ENCODE measurements around the gene CKLF. TPM values are rescaled to one million over a fixed set of nuclear protein-coding genes. Genes with fewer than 3 reads are reported as not detected.

CKLF gene
- total RNA-seq, 1 experiment from 2014 or later = 21.0 TPM

DNA sequence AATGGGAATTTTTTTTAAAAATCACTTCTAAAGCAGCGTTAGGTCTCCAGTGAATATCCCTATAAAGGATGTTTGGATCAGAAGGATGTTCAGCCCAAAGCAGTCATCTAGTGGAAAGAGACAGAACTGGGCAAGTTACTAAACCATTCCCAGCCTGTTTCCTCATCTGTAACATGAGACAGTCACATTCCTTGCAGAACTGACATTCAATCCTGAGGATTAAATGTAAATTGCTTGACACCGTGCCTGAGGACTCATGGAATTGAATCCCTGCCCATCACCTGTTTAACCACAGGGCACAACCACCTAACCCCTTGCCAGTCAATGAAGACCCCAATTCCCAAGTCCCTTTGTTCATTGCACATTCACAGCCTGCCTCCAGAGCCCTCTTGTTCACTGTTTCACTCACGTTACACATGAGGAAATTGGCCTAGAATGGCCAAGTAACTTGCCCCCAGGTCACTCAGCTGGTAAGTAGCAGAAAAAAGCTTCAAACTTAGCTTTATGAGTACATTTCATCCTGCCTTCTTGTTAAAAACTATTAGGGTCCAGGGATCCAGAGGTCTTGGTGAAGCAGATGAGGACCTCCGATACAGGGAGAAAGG is 28.3 kb downstream of the CKLF start (continued):
- TF ChIP-seq, protein P1, sequence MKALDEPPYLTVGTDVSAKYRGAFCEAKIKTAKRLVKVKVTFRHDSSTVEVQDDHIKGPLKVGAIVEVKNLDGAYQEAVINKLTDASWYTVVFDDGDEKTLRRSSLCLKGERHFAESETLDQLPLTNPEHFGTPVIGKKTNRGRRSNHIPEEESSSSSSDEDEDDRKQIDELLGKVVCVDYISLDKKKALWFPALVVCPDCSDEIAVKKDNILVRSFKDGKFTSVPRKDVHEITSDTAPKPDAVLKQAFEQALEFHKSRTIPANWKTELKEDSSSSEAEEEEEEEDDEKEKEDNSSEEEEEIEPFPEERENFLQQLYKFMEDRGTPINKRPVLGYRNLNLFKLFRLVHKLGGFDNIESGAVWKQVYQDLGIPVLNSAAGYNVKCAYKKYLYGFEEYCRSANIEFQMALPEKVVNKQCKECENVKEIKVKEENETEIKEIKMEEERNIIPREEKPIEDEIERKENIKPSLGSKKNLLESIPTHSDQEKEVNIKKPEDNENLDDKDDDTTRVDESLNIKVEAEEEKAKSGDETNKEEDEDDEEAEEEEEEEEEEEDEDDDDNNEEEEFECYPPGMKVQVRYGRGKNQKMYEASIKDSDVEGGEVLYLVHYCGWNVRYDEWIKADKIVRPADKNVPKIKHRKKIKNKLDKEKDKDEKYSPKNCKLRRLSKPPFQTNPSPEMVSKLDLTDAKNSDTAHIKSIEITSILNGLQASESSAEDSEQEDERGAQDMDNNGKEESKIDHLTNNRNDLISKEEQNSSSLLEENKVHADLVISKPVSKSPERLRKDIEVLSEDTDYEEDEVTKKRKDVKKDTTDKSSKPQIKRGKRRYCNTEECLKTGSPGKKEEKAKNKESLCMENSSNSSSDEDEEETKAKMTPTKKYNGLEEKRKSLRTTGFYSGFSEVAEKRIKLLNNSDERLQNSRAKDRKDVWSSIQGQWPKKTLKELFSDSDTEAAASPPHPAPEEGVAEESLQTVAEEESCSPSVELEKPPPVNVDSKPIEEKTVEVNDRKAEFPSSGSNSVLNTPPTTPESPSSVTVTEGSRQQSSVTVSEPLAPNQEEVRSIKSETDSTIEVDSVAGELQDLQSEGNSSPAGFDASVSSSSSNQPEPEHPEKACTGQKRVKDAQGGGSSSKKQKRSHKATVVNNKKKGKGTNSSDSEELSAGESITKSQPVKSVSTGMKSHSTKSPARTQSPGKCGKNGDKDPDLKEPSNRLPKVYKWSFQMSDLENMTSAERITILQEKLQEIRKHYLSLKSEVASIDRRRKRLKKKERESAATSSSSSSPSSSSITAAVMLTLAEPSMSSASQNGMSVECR (CRISPR knock-in tag; IDR thresholded peaks at IDR 0.05; ENCODE audit: borderline replicate concordance) = no peak

GRCh38 chr16:66581246-66581952 is 29.0 kb downstream of the CKLF start:
- no peak overlapping the region for H3K27ac Mint-ChIP-seq
- no peak overlapping the region for H3K4me3 Mint-ChIP-seq
- H3K9me3 Mint-ChIP-seq = no peaks in the 10 kb centered on the region
- POLR2A ChIA-PET = interaction anchor here (1.0 kb wide), 1 partner anchor 29 kb away, joined by 3 read pairs; the partner anchor contains the start of gene CKLF
- CTCF ChIA-PET = interaction anchor here (0.7 to 1.3 kb wide), 2 partner anchors 30 to 71 kb away, joined by 3 read pairs; no protein-coding TSS in a partner anchor
- no peak for DNase-seq (ENCODE audit: low spot score)
- ATAC-seq = no peak
- H3K36me3 Mint-ChIP-seq = no peaks in the 10 kb centered on the region
- peaks cover 33% of the 10 kb centered on the region for H3K4me1 Mint-ChIP-seq
- H3K27me3 Mint-ChIP-seq (ENCODE audit: low read depth) = peaks cover 46% of the 10 kb centered on the region
- TF ChIP-seq, protein P2, sequence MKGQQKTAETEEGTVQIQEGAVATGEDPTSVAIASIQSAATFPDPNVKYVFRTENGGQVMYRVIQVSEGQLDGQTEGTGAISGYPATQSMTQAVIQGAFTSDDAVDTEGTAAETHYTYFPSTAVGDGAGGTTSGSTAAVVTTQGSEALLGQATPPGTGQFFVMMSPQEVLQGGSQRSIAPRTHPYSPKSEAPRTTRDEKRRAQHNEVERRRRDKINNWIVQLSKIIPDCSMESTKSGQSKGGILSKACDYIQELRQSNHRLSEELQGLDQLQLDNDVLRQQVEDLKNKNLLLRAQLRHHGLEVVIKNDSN (CRISPR knock-in tag; IDR thresholded peaks at IDR 0.05) = no peak
- TF ChIP-seq, protein P3, sequence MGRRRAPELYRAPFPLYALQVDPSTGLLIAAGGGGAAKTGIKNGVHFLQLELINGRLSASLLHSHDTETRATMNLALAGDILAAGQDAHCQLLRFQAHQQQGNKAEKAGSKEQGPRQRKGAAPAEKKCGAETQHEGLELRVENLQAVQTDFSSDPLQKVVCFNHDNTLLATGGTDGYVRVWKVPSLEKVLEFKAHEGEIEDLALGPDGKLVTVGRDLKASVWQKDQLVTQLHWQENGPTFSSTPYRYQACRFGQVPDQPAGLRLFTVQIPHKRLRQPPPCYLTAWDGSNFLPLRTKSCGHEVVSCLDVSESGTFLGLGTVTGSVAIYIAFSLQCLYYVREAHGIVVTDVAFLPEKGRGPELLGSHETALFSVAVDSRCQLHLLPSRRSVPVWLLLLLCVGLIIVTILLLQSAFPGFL (CRISPR knock-in tag; IDR thresholded peaks at IDR 0.05; ENCODE audit: borderline replicate concordance) = no peak
- TF ChIP-seq, protein P4, sequence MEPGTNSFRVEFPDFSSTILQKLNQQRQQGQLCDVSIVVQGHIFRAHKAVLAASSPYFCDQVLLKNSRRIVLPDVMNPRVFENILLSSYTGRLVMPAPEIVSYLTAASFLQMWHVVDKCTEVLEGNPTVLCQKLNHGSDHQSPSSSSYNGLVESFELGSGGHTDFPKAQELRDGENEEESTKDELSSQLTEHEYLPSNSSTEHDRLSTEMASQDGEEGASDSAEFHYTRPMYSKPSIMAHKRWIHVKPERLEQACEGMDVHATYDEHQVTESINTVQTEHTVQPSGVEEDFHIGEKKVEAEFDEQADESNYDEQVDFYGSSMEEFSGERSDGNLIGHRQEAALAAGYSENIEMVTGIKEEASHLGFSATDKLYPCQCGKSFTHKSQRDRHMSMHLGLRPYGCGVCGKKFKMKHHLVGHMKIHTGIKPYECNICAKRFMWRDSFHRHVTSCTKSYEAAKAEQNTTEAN (CRISPR knock-in tag; IDR thresholded peaks at IDR 0.05) = no peak
- TF ChIP-seq GTF2I (CRISPR knock-in tag; conservative IDR thresholded peaks at IDR 0.05) = no peak
- no peak for TF ChIP-seq GRHL2 (CRISPR knock-in tag; IDR thresholded peaks at IDR 0.05; ENCODE audit: insufficient replicate concordance, severe bottlenecking)
- TF ChIP-seq E2F4 (CRISPR knock-in tag; IDR thresholded peaks at IDR 0.05; ENCODE audit: borderline replicate concordance, low read depth) = no peak
- TF ChIP-seq, protein P5, sequence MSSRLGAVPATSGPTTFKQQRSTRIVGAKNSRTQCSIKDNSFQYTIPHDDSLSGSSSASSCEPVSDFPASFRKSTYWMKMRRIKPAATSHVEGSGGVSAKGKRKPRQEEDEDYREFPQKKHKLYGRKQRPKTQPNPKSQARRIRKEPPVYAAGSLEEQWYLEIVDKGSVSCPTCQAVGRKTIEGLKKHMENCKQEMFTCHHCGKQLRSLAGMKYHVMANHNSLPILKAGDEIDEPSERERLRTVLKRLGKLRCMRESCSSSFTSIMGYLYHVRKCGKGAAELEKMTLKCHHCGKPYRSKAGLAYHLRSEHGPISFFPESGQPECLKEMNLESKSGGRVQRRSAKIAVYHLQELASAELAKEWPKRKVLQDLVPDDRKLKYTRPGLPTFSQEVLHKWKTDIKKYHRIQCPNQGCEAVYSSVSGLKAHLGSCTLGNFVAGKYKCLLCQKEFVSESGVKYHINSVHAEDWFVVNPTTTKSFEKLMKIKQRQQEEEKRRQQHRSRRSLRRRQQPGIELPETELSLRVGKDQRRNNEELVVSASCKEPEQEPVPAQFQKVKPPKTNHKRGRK (CRISPR knock-in tag; IDR thresholded peaks at IDR 0.05; ENCODE audit: borderline replicate concordance) = no peak
- no peak for TF ChIP-seq PRRX2 (CRISPR knock-in tag; IDR thresholded peaks at IDR 0.05)
- no peak for TF ChIP-seq ZNF671 (CRISPR knock-in tag; IDR thresholded peaks at IDR 0.05)
- TF ChIP-seq, protein P1 (CRISPR knock-in tag; IDR thresholded peaks at IDR 0.05; ENCODE audit: borderline replicate concordance) = no peak
- TF ChIP-seq, protein P6, sequence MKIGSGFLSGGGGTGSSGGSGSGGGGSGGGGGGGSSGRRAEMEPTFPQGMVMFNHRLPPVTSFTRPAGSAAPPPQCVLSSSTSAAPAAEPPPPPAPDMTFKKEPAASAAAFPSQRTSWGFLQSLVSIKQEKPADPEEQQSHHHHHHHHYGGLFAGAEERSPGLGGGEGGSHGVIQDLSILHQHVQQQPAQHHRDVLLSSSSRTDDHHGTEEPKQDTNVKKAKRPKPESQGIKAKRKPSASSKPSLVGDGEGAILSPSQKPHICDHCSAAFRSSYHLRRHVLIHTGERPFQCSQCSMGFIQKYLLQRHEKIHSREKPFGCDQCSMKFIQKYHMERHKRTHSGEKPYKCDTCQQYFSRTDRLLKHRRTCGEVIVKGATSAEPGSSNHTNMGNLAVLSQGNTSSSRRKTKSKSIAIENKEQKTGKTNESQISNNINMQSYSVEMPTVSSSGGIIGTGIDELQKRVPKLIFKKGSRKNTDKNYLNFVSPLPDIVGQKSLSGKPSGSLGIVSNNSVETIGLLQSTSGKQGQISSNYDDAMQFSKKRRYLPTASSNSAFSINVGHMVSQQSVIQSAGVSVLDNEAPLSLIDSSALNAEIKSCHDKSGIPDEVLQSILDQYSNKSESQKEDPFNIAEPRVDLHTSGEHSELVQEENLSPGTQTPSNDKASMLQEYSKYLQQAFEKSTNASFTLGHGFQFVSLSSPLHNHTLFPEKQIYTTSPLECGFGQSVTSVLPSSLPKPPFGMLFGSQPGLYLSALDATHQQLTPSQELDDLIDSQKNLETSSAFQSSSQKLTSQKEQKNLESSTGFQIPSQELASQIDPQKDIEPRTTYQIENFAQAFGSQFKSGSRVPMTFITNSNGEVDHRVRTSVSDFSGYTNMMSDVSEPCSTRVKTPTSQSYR (CRISPR knock-in tag; IDR thresholded peaks at IDR 0.05) = no peak

Data from WTC11 (cell line).